ENCODE results near the gene GRAP2. TPM values are rescaled to one million over a fixed set of nuclear protein-coding genes. Genes with fewer than 3 reads are reported as not detected.
A peak's percentile ranks its signal among the peaks of the same experiment; 100 is the strongest.

The GRAP2 gene
- total and polyA plus RNA-seq, 9 of the 15 experiments (the other 6 are each of a cell fraction or from before 2014, with no cell fraction given) = 4.8 to 88.7 (median 60.4) TPM

DNA sequence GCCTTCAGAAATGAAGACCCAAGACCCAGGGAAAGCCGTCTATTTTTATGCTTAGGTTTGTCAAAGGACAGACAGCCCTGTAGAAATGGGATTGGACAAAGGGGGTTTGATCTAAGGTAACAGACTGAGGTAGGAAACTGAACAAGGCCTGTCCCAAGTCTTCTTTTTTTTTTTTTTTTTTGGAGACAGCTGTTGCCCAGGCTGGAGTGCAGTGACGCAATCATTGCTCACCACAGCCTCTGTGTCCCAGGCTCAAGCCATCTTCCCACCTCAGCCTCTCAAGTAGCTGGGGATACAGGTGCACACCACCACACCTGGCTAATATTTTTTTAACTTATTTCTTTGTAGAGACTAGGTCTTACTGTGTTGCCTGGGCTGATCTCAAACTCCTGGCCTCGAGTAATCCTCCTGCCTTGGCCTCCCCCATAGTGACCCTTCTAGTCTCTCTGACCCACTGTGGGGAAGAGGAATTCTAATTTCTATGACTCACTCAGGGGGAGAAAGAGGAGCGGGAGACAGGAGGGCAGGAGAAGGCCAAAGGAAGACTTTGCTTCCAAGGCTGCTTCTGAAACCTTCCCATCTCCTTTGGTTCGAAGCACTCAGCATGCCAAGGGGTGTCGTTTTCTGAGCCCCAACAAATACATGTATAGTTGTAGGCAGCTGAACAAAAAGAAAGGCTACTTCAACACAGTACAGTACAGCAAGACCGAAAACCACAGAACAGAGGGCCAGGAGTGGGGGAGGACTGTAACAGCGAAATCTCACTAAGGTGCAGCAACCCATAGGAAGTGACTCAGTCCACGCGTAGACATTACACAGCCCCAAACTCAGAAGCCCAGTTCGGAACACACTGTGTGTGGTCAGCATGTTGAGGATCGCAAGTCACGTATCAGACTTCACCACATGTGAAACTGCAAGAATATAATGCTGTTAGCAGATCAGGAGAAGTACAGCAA lies 60.2 kb downstream of the GRAP2 start (continued):
- TF ChIP-seq MTA1 (IDR thresholded peaks at IDR 0.05; ENCODE audit: borderline replicate concordance) = peak; percentile 65; the same call in 1 of the 2 replicates
- peak; percentile 92 for TF ChIP-seq TCF3 (CRISPR knock-in tag; IDR thresholded peaks at IDR 0.05)
- TF ChIP-seq, protein P1, sequence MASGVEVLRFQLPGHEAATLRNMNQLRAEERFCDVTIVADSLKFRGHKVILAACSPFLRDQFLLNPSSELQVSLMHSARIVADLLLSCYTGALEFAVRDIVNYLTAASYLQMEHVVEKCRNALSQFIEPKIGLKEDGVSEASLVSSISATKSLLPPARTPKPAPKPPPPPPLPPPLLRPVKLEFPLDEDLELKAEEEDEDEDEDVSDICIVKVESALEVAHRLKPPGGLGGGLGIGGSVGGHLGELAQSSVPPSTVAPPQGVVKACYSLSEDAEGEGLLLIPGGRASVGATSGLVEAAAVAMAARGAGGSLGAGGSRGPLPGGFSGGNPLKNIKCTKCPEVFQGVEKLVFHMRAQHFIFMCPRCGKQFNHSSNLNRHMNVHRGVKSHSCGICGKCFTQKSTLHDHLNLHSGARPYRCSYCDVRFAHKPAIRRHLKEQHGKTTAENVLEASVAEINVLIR (CRISPR knock-in tag; IDR thresholded peaks at IDR 0.05) = 0 out of 2 replicates have a peak, but pooled peaks have one; percentile 14
- no peak for TF ChIP-seq BRD4 (IDR thresholded peaks at IDR 0.05)
- 0 out of 2 replicates have a peak, but pooled peaks have one; percentile 18 for TF ChIP-seq ZNF766 (CRISPR knock-in tag; conservative IDR thresholded peaks at IDR 0.05)
- TF ChIP-seq ZNF584 (CRISPR knock-in tag; IDR thresholded peaks at IDR 0.05; ENCODE audit: low read depth) = no peak
- TF ChIP-seq ZNF696 (CRISPR knock-in tag; conservative IDR thresholded peaks at IDR 0.05) = no peak
- TF ChIP-seq ZNF311 (CRISPR knock-in tag; IDR thresholded peaks at IDR 0.05) = 0 out of 2 replicates have a peak, but pooled peaks have one; percentile 16
- no peak for TF ChIP-seq HNRNPUL1 (IDR thresholded peaks at IDR 0.05; ENCODE audit: low read length)
- TF ChIP-seq, protein P2, sequence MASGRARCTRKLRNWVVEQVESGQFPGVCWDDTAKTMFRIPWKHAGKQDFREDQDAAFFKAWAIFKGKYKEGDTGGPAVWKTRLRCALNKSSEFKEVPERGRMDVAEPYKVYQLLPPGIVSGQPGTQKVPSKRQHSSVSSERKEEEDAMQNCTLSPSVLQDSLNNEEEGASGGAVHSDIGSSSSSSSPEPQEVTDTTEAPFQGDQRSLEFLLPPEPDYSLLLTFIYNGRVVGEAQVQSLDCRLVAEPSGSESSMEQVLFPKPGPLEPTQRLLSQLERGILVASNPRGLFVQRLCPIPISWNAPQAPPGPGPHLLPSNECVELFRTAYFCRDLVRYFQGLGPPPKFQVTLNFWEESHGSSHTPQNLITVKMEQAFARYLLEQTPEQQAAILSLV (tag; IDR thresholded peaks at IDR 0.05) = peak; percentile 67
- TF ChIP-seq PML (IDR thresholded peaks at IDR 0.05; ENCODE audit: low read length) = peak; percentile 50; the same call in 1 of the 2 replicates
- TF ChIP-seq, protein P3, sequence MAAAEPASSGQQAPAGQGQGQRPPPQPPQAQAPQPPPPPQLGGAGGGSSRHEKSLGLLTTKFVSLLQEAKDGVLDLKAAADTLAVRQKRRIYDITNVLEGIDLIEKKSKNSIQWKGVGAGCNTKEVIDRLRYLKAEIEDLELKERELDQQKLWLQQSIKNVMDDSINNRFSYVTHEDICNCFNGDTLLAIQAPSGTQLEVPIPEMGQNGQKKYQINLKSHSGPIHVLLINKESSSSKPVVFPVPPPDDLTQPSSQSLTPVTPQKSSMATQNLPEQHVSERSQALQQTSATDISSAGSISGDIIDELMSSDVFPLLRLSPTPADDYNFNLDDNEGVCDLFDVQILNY (CRISPR knock-in tag; IDR thresholded peaks at IDR 0.05) = no peak
- TF ChIP-seq, protein P4, sequence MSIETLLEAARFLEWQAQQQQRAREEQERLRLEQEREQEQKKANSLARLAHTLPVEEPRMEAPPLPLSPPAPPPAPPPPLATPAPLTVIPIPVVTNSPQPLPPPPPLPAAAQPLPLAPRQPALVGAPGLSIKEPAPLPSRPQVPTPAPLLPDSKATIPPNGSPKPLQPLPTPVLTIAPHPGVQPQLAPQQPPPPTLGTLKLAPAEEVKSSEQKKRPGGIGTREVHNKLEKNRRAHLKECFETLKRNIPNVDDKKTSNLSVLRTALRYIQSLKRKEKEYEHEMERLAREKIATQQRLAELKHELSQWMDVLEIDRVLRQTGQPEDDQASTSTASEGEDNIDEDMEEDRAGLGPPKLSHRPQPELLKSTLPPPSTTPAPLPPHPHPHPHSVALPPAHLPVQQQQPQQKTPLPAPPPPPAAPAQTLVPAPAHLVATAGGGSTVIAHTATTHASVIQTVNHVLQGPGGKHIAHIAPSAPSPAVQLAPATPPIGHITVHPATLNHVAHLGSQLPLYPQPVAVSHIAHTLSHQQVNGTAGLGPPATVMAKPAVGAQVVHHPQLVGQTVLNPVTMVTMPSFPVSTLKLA (conservative IDR thresholded peaks at IDR 0.05) = peak; percentile 49 to 54; a peak in 1 of 4 replicates
- no peak for TF ChIP-seq ZNF41 (CRISPR knock-in tag; conservative IDR thresholded peaks at IDR 0.05)
- peak; percentile 57; the same call in 1 of the 2 replicates for TF ChIP-seq GATAD2B (IDR thresholded peaks at IDR 0.05; ENCODE audit: borderline replicate concordance)
- TF ChIP-seq SMARCC2 (IDR thresholded peaks at IDR 0.05; ENCODE audit: low read depth) = peak; percentile 57; the same call in 1 of the 2 replicates
- TF ChIP-seq ZNF212 (CRISPR knock-in tag; IDR thresholded peaks at IDR 0.05) = no peak
- peak; percentile 65 for TF ChIP-seq STAT5A (IDR thresholded peaks at IDR 0.05; ENCODE audit: borderline replicate concordance, low read length)
- TF ChIP-seq CBFB (CRISPR knock-in tag; IDR thresholded peaks at IDR 0.05) = 0 out of 2 replicates have a peak, but pooled peaks have one; percentile 37
- TF ChIP-seq ZNF140 (CRISPR knock-in tag; IDR thresholded peaks at IDR 0.05) = no peak
- peak; percentile 63 for TF ChIP-seq ZNF384 (IDR thresholded peaks at IDR 0.05; ENCODE audit: low read depth, low read length)
- no peak for TF ChIP-seq NCOA6 (IDR thresholded peaks at IDR 0.05)
- TF ChIP-seq MAFF (IDR thresholded peaks at IDR 0.05; ENCODE audit: low read length) = peak; percentile 56; the same call in 1 of the 2 replicates
- peak; percentile 68 to 74 for TF ChIP-seq KDM1A (IDR thresholded peaks at IDR 0.05)

Measured in K562 (cell line).